Testis (tissue), 2 donors: ENCODE measurements around the gene ZNF791.

Experiments used
- POLR2A ChIP-seq: fragments of 450-650 bp; IDR thresholded peaks from one replicate; pipeline ENCODE4 v1.6.1; 2017; ENCODE audit warnings: antibody characterized with exemption, mild to moderate bottlenecking, moderate library complexity
- TF ChIP-seq, protein P1 (sequence below), 3 experiments: fragments of 450-650 bp in 2 of 3; fragments of 200-600 bp in 1 of 3; sonication (generic) in 1 of 3; IDR thresholded peaks; one replicate each; pipeline ENCODE4 v1.5.1; 2016 to 2019; ENCODE audit warnings: antibody characterized with exemption in 3 of 3, mild to moderate bottlenecking in 2 of 3, moderate library complexity in 1 of 3

DNA sequence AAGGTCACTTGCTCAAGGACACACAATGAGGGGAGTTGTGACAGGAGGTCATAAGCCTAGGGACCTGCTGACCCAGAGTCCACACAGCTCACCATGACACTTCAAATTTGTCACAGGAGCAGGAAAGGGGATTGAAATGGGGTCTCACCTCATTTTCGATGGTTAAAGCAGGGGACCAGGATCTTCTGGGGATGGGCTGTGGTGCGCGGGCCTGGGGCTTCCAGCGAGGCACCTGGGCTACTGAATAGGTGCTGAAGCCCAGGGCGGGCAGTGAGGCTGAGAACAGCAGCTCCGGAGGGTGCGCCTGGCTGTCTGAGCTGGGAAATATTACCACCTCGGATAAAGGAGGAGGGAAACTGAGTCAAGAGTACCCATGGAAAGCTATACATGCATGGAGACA, 44.8 kb downstream of the ZNF791 start:
- TF ChIP-seq, protein P1, sequence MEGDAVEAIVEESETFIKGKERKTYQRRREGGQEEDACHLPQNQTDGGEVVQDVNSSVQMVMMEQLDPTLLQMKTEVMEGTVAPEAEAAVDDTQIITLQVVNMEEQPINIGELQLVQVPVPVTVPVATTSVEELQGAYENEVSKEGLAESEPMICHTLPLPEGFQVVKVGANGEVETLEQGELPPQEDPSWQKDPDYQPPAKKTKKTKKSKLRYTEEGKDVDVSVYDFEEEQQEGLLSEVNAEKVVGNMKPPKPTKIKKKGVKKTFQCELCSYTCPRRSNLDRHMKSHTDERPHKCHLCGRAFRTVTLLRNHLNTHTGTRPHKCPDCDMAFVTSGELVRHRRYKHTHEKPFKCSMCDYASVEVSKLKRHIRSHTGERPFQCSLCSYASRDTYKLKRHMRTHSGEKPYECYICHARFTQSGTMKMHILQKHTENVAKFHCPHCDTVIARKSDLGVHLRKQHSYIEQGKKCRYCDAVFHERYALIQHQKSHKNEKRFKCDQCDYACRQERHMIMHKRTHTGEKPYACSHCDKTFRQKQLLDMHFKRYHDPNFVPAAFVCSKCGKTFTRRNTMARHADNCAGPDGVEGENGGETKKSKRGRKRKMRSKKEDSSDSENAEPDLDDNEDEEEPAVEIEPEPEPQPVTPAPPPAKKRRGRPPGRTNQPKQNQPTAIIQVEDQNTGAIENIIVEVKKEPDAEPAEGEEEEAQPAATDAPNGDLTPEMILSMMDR (IDR thresholded peaks at IDR 0.05): no peak
- no peak for TF ChIP-seq POLR2A
